Naive thymus-derived CD4-positive, alpha-beta T cell (primary cell): ENCODE measurements around the gene ANKRD13D. TPM values are rescaled to one million over a fixed set of nuclear protein-coding genes. Genes with fewer than 3 reads are reported as not detected.

Experiments
- ATAC-seq: fragments of 150-1000 bp; cut with Tn5 transposase; 2 replicates; pipeline ENCODE4 v1.10.0; 2021; ENCODE audit warnings: mild to moderate bottlenecking, moderate library complexity
- CTCF ChIA-PET: fragments of 350-600 bp; sonication (Branson Sonifier 250); formaldehyde crosslinking; loops from one replicate; lab custom pipeline; 2021; ENCODE audit warnings: antibody characterized with exemption; lab: Charles Lee
- POLR2A ChIA-PET: fragments of 350-600 bp; sonication (Branson Sonifier 250); formaldehyde crosslinking; loops from one replicate; lab custom pipeline; 2021; ENCODE audit warnings: antibody characterized with exemption, inconsistent platforms; lab: Charles Lee
- DNase-seq, 9 donors: peaks; one replicate each; pipeline versions ENCODE4 v3.0.0 to v3.0.0-alpha.2; 2020 to 2022; ENCODE audit warnings: mixed read lengths in 1 of 9
- H3K27ac ChIP-seq: one replicate; pipeline ENCODE4 v1.7.0; 2013; ENCODE audit warnings: mild to moderate bottlenecking, low read depth, low read length, moderate library complexity
- H3K27me3 ChIP-seq, 2 donors: one replicate each; pipeline ENCODE4 v1.7.0; 2013; ENCODE audit warnings: low read length in 2 of 2, mild to moderate bottlenecking in 2 of 2, moderate library complexity in 2 of 2; ENCODE audit not compliant: control insufficient read depth in 2 of 2, insufficient read depth in 2 of 2
- H3K36me3 ChIP-seq, 3 experiments: 1 replicate in 2 of 3; 2 replicates in 1 of 3; pipeline ENCODE4 v1.7.0; 2013; ENCODE audit warnings: low read length in 3 of 3, mild to moderate bottlenecking in 3 of 3, moderate library complexity in 1 of 3; ENCODE audit not compliant: insufficient read depth in 3 of 3, control insufficient read depth in 2 of 3
- H3K4me1 ChIP-seq, 2 donors: one replicate each; pipeline ENCODE4 v1.7.0; 2013; ENCODE audit warnings: low read length in 2 of 2, mild to moderate bottlenecking in 2 of 2, moderate library complexity in 1 of 2; ENCODE audit not compliant: control insufficient read depth in 2 of 2, insufficient read depth in 2 of 2
- H3K4me3 ChIP-seq: 2 replicates; pipeline ENCODE4 v1.7.0; 2013; ENCODE audit warnings: mild to moderate bottlenecking, low read length
- H3K9me3 ChIP-seq, 3 experiments: 1 replicate in 2 of 3; 2 replicates in 1 of 3; pipeline ENCODE4 v1.7.0; 2013; ENCODE audit warnings: low read length in 3 of 3; ENCODE audit not compliant: control insufficient read depth in 2 of 3
- H3K27ac Mint-ChIP-seq, 9 donors: one replicate each; pipeline ENCODE4 v1.8.0; 2020 to 2022; ENCODE audit warnings: mixed read lengths in 9 of 9, mild to moderate bottlenecking in 8 of 9, moderate library complexity in 5 of 9, inconsistent platforms in 2 of 9
- H3K27me3 Mint-ChIP-seq, 5 donors: one replicate each; pipeline ENCODE4 v1.8.0; 2021 to 2022; ENCODE audit warnings: mixed read lengths in 5 of 5, mild to moderate bottlenecking in 1 of 5
- H3K36me3 Mint-ChIP-seq, 5 donors: one replicate each; pipeline ENCODE4 v1.8.0; 2020 to 2022; ENCODE audit warnings: mixed read lengths in 5 of 5, mild to moderate bottlenecking in 3 of 5, inconsistent platforms in 1 of 5
- H3K4me1 Mint-ChIP-seq, 7 donors: one replicate each; pipeline ENCODE4 v1.8.0; 2020 to 2022; ENCODE audit warnings: mixed read lengths in 7 of 7, mild to moderate bottlenecking in 3 of 7, inconsistent platforms in 1 of 7
- H3K4me3 Mint-ChIP-seq, 10 donors: one replicate each; pipeline ENCODE4 v1.8.0; 2020 to 2022; ENCODE audit warnings: mild to moderate bottlenecking in 10 of 10, mixed read lengths in 10 of 10, moderate library complexity in 6 of 10, inconsistent platforms in 2 of 10
- H3K9me3 Mint-ChIP-seq, 11 donors: one replicate each; pipeline ENCODE4 v1.8.0; 2020 to 2022; ENCODE audit warnings: mixed read lengths in 11 of 11, mild to moderate bottlenecking in 4 of 11, inconsistent platforms in 1 of 11, moderate library complexity in 1 of 11
- intact Hi-C, 2 donors: fragments of 100-400 bp; cut with micrococcal nuclease; formaldehyde crosslinking; loops; one replicate each; pipeline ENCODE4 v1.15.1; 2023
- polyA plus RNA-seq, 2 donors: library from polyadenylated mRNA; unstranded; fragments of 300-500 nt; fragmentation: Illumina TruSeq; gene quantifications; one replicate each; pipeline ENCODE4 v1.2.3, GENCODE V29; 2021
- total RNA-seq, 6 experiments: library from RNA in 5 of 6; stranded (reverse) in 5 of 6; gene quantifications; 1 replicate in 5 of 6; 2 replicates in 1 of 6; pipeline ENCODE4 v1.2.3 and lab custom pipeline; 2021 to 2026

Gene ANKRD13D
- total and polyA plus RNA-seq, 7 experiments from 2014 or later, result 6.3 to 286 (median 187) TPM

DNA sequence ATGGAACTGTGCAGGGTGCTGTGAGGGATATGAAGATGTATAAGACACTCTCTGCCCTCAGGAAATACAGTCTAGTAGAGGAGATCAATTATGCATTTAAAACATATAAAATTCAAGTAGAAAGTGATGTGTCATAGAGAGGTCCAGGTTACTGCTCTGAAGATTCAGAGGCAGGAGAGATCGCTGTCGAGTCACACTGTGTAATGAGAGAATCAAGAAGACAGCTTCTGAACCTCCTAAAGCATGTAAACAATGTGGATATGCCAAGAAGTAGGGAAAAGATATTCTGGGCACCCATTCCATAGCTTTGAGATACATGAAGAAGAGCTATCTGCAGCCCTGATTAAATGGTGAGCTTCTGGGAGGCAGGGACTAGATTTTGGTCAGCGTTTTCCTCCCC, 30.9 kb downstream of the ANKRD13D start:
- Histone ChIP-seq H3K36me3 (no peaks in the 10 kb centered on the region), H3K27ac (no peak overlapping the region), H3K27me3 (no peaks in the 10 kb centered on the region), H3K4me3 (no peak overlapping the region), H3K9me3 (no peaks in the 10 kb centered on the region), H3K4me1 (peaks cover 4 to 10% of the 10 kb centered on the region in 2 donors)
- peaks cover 0 to 3% (median 0%) of the 10 kb centered on the region in 11 donors for H3K9me3 Mint-ChIP-seq
- no peak overlapping the region for H3K4me3 Mint-ChIP-seq
- peaks cover 10 to 27% (median 22%) of the 10 kb centered on the region in 7 donors for H3K4me1 Mint-ChIP-seq
- ChIA-PET POLR2A (interaction anchor here (0.5 to 4.3 kb wide), 7 partner anchors 27 to 102 kb away, joined by 3 to 23 read pairs (median 3); partner anchors contain the start of gene POLD4), CTCF (interaction anchor here (0.6 to 7.9 kb wide), 8 partner anchors 9 to 67 kb away, joined by 3 to 85 read pairs (median 6); no protein-coding TSS in a partner anchor)
- H3K27me3 Mint-ChIP-seq, result peaks cover 0 to 13% (median 0%) of the 10 kb centered on the region in 5 donors
- intact Hi-C loops, result no loop called here
- DNase-seq (no peak), ATAC-seq (no peak)
- H3K36me3 Mint-ChIP-seq, result peaks cover 0 to 8% (median 0%) of the 10 kb centered on the region in 5 donors
- H3K27ac Mint-ChIP-seq, result no peak overlapping the region

DNA sequence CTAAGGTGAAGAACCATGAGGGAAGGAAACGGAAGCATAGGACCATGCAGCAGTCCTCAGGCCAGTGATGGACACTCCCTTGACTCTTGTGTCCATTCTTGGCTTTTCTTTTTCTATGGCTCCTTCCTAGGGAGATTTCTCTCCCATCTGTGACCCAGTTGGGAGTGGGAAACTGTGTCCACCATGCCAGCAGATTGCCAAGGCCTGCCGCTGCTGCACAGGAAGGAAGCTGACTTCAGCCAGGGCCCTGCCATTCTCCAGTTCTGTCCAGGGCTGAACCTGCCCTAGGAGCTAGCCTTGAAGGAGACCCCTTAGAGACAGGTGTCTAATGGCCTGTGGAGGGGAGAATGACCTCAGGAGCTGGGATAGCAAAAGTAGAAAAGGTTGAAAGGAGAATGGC, 31.6 kb downstream of the ANKRD13D start:
- H3K27ac Mint-ChIP-seq, result no peak overlapping the region
- peaks cover 0 to 13% (median 0%) of the 10 kb centered on the region in 5 donors for H3K27me3 Mint-ChIP-seq
- H3K36me3 Mint-ChIP-seq, result peaks cover 0 to 8% (median 0%) of the 10 kb centered on the region in 5 donors
- peaks cover 10 to 21% (median 17%) of the 10 kb centered on the region in 7 donors for H3K4me1 Mint-ChIP-seq
- peaks cover 0 to 3% (median 0%) of the 10 kb centered on the region in 11 donors for H3K9me3 Mint-ChIP-seq
- no peak overlapping the region for H3K4me3 Mint-ChIP-seq
- intact Hi-C loops, result no loop called here
- CTCF ChIA-PET, result interaction anchor here (0.6 to 7.9 kb wide), 8 partner anchors 9 to 92 kb away, joined by 3 to 85 read pairs (median 5); no protein-coding TSS in a partner anchor
- ATAC-seq (no peak), DNase-seq (no peak)
- POLR2A ChIA-PET, result interaction anchor here (0.7 to 4.3 kb wide), 6 partner anchors 27 to 84 kb away, joined by 3 to 23 read pairs (median 3); partner anchors contain the start of genes ANKRD13D and POLD4
- H3K27ac ChIP-seq, result no peak overlapping the region
- no peak overlapping the region for H3K4me3 ChIP-seq
- H3K36me3 ChIP-seq, result no peaks in the 10 kb centered on the region
- no peaks in the 10 kb centered on the region for H3K27me3 ChIP-seq
- peaks cover 4 to 10% of the 10 kb centered on the region in 2 donors for H3K4me1 ChIP-seq
- H3K9me3 ChIP-seq, result no peaks in the 10 kb centered on the region

DNA sequence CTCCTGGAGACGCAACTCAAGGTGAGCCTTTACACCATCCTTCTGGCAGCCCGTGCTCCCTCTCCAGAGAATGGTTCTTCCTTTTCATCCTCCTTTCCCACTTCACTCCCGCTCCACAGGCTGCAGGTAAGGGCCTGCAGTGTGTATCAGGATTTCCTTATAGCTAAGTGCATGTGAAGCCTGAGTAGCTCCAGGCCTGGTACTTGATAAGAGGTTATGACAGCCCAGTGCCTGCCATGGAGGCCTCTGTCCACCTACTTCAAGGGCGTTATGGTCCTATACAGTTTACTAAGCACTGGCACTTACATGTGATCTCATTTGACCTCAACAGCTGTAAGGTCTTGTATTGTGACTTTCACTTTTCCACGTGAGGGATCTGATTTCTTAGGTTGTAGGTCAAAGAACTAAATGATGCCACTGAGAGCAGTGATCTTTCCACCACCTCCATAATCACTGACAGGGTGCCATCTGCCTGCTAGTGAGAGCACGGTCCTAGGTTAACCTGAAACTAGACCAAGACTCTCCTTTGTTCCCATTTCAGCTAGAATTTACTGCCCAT, 32.3 kb downstream of the ANKRD13D start:
- H3K27me3 Mint-ChIP-seq, result peaks cover 0 to 13% (median 0%) of the 10 kb centered on the region in 5 donors
- H3K27ac Mint-ChIP-seq, result no peak overlapping the region
- Histone ChIP-seq H3K9me3 (no peaks in the 10 kb centered on the region), H3K4me1 (peaks cover 4 to 10% of the 10 kb centered on the region in 2 donors), H3K4me3 (no peak overlapping the region), H3K36me3 (no peaks in the 10 kb centered on the region), H3K27ac (no peak overlapping the region), H3K27me3 (no peaks in the 10 kb centered on the region)
- no peak for DNase-seq
- H3K9me3 Mint-ChIP-seq, result peaks cover 0 to 3% (median 0%) of the 10 kb centered on the region in 11 donors
- intact Hi-C loops, result no loop called here
- no peak for ATAC-seq
- ChIA-PET POLR2A (interaction anchor here (0.7 to 1.6 kb wide), 4 partner anchors 33 to 76 kb away, joined by 3 to 5 read pairs (median 3); partner anchors contain the start of gene ANKRD13D), CTCF (interaction anchor here (0.6 to 7.0 kb wide), 8 partner anchors 24 to 93 kb away, joined by 3 to 34 read pairs (median 5); partner anchors contain the start of gene POLD4)
- H3K4me1 Mint-ChIP-seq, result peaks cover 10 to 23% (median 14%) of the 10 kb centered on the region in 7 donors
- H3K4me3 Mint-ChIP-seq, result no peak overlapping the region
- peaks cover 0 to 12% (median 4%) of the 10 kb centered on the region in 5 donors for H3K36me3 Mint-ChIP-seq

GRCh38 chr11:67322049-67322448, 32.9 kb downstream of the ANKRD13D start:
- intact Hi-C loops, result no loop called here
- Histone ChIP-seq H3K36me3 (no peaks in the 10 kb centered on the region), H3K4me3 (no peak overlapping the region), H3K9me3 (no peaks in the 10 kb centered on the region), H3K27me3 (no peaks in the 10 kb centered on the region), H3K27ac (no peak overlapping the region), H3K4me1 (peaks cover 4 to 7% of the 10 kb centered on the region in 2 donors)
- DNase-seq, result no peak
- no peak overlapping the region for H3K27ac Mint-ChIP-seq
- peaks cover 10 to 23% (median 13%) of the 10 kb centered on the region in 7 donors for H3K4me1 Mint-ChIP-seq
- peaks cover 0 to 12% (median 4%) of the 10 kb centered on the region in 5 donors for H3K36me3 Mint-ChIP-seq
- H3K4me3 Mint-ChIP-seq, result no peak overlapping the region
- peaks cover 0 to 13% (median 0%) of the 10 kb centered on the region in 5 donors for H3K27me3 Mint-ChIP-seq
- no peak for ATAC-seq
- POLR2A ChIA-PET, result interaction anchor here (0.6 to 1.9 kb wide), 4 partner anchors 33 to 75 kb away, joined by 3 to 10 read pairs (median 3); no protein-coding TSS in a partner anchor
- H3K9me3 Mint-ChIP-seq, result peaks cover 0 to 3% (median 0%) of the 10 kb centered on the region in 11 donors
- CTCF ChIA-PET, result interaction anchor here (0.8 to 7.0 kb wide), 6 partner anchors 24 to 68 kb away, joined by 4 to 34 read pairs (median 5); partner anchors contain the start of gene POLD4

DNA sequence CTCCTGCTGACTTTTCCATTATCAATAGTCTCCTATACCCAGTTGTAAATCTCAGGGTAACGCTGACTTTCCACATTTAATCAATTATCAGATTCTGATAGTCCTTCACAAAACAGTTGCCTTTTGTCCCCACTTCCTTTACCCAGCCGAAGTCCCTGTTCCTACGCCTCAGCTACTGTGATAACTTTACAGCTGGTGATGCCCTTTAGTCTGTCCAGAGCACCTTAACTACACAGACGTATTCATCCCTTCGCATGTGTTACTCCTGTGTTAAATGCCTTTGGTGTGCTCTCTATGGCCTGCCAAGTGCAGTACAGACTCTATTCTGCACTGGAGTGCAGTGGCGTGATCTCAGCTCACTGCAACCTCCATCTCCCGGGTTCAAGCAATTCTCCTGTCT, 34.4 kb downstream of the ANKRD13D start:
- Mint-ChIP-seq H3K9me3 (peaks cover 0 to 2% (median 0%) of the 10 kb centered on the region in 11 donors), H3K36me3 (peaks cover 0 to 12% (median 4%) of the 10 kb centered on the region in 5 donors), H3K4me1 (peaks cover 3 to 14% (median 7%) of the 10 kb centered on the region in 7 donors), H3K27me3 (peaks cover 0 to 6% (median 0%) of the 10 kb centered on the region in 5 donors), H3K4me3 (peak overlapping the region in 1 of 10 donors; percentile 27), H3K27ac (peak overlapping the region in 1 of 9 donors; percentile 81)
- Histone ChIP-seq H3K27me3 (no peaks in the 10 kb centered on the region), H3K9me3 (no peaks in the 10 kb centered on the region), H3K4me3 (no peak overlapping the region), H3K36me3 (no peaks in the 10 kb centered on the region), H3K27ac (no peak overlapping the region), H3K4me1 (peaks cover 0 to 2% of the 10 kb centered on the region in 2 donors)
- CTCF ChIA-PET, result interaction anchor here (0.9 to 7.0 kb wide), 3 partner anchors 22 to 59 kb away, joined by 3 to 34 read pairs (median 4); no protein-coding TSS in a partner anchor
- POLR2A ChIA-PET, result interaction anchor here (1.3 to 1.9 kb wide), 3 partner anchors 60 to 84 kb away, joined by 4 to 10 read pairs (median 7); no protein-coding TSS in a partner anchor
- intact Hi-C loops, result no loop called here
- no peak for DNase-seq
- no peak for ATAC-seq

- no peak for ATAC-seq
- H3K4me3 Mint-ChIP-seq, result no peak overlapping the region
- H3K27ac ChIP-seq, result no peak overlapping the region
- no peaks in the 10 kb centered on the region for H3K9me3 ChIP-seq
- H3K36me3 ChIP-seq, result no peaks in the 10 kb centered on the region
- H3K27ac Mint-ChIP-seq, result no peak overlapping the region
- peaks cover 0 to 9% (median 4%) of the 10 kb centered on the region in 5 donors for H3K36me3 Mint-ChIP-seq
- H3K27me3 Mint-ChIP-seq, result no peaks in the 10 kb centered on the region
- POLR2A ChIA-PET, result interaction anchor here (0.6 to 1.0 kb wide), 2 partner anchors 18 to 1784 kb away, joined by 3 read pairs; no protein-coding TSS in a partner anchor
- CTCF ChIA-PET, result interaction anchor here (0.6 kb wide), 1 partner anchor 76 kb away, joined by 4 read pairs; no protein-coding TSS in a partner anchor
- intact Hi-C loops, result no loop called here
- no peak for DNase-seq
- peaks cover 0 to 1% (median 0%) of the 10 kb centered on the region in 7 donors for H3K4me1 Mint-ChIP-seq
- no peaks in the 10 kb centered on the region for H3K27me3 ChIP-seq
- no peaks in the 10 kb centered on the region for H3K9me3 Mint-ChIP-seq
- no peaks in the 10 kb centered on the region for H3K4me1 ChIP-seq
- no peak overlapping the region for H3K4me3 ChIP-seq
These were observed 43.1 kb downstream of the ANKRD13D start for GRCh38 chr11:67332081-67332691.
